Measurements from ENCODE around the gene PDE1A. TPM values are rescaled to one million over a fixed set of nuclear protein-coding genes. Genes with fewer than 3 reads are reported as not detected.

PDE1A gene
- polyA plus RNA-seq, 2 of the 4 experiments (the other 2 are of a cell fraction), result 0.28 to 3.2 TPM

DNA sequence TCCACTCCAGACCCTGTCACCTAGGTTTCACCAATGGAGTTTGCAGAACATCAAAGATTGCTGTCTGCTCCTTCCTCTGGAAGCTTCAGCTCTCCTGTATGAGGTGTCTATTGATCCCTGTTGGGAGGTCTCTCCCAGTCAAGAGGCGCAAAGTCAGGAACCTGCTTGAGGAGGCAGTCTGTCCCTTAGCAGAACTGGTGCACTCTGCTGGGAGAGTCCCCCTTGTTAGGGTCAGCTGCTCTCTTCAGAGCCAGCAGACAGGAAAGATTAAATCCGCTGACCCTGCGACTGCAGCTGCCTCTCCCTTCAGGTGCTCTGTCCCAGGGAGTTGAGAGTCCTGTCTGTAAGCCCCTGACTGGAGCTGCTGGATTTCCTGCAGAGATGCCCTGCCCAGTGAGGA, 245.5 kb downstream of the PDE1A start:
- ChIA-PET POLR2A (no interaction called here), CTCF (interaction anchor here (0.9 kb wide), 1 partner anchor 466 kb away, joined by 3 read pairs; no protein-coding TSS in a partner anchor)
- no peak for ATAC-seq
- H3K4me1 ChIP-seq, result no peaks in the 10 kb centered on the region
- no peak overlapping the region for H3K4me3 ChIP-seq
- TF ChIP-seq, protein P1, sequence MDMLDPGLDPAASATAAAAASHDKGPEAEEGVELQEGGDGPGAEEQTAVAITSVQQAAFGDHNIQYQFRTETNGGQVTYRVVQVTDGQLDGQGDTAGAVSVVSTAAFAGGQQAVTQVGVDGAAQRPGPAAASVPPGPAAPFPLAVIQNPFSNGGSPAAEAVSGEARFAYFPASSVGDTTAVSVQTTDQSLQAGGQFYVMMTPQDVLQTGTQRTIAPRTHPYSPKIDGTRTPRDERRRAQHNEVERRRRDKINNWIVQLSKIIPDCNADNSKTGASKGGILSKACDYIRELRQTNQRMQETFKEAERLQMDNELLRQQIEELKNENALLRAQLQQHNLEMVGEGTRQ (IDR thresholded peaks at IDR 0.05), result no peak
- TF ChIP-seq, protein P2, sequence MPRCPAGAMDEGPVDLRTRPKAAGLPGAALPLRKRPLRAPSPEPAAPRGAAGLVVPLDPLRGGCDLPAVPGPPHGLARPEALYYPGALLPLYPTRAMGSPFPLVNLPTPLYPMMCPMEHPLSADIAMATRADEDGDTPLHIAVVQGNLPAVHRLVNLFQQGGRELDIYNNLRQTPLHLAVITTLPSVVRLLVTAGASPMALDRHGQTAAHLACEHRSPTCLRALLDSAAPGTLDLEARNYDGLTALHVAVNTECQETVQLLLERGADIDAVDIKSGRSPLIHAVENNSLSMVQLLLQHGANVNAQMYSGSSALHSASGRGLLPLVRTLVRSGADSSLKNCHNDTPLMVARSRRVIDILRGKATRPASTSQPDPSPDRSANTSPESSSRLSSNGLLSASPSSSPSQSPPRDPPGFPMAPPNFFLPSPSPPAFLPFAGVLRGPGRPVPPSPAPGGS (IDR thresholded peaks at IDR 0.05), result no peak
- TF ChIP-seq NFE2L2 (conservative IDR thresholded peaks at IDR 0.05; ENCODE audit: low read length) (no peak), EP300 (IDR thresholded peaks at IDR 0.05) (no peak), CEBPB (IDR thresholded peaks at IDR 0.05) (no peak)
- FAIRE-seq, result no peak
- H3K27ac ChIP-seq, result no peak overlapping the region
- no peak for DNase-seq (ENCODE audit: low read depth in 1 of 2, low spot score in 1 of 2)
- no peak overlapping the region for H3K4me2 ChIP-seq
- peaks cover 7% of the 10 kb centered on the region; the same call in 2 of the 3 replicates for H3K9me3 ChIP-seq
- WGBS (ENCODE audit: missing lambda C conversion rate), result 27% methylated on average over 3 of the region's 3 CpGs

DNA sequence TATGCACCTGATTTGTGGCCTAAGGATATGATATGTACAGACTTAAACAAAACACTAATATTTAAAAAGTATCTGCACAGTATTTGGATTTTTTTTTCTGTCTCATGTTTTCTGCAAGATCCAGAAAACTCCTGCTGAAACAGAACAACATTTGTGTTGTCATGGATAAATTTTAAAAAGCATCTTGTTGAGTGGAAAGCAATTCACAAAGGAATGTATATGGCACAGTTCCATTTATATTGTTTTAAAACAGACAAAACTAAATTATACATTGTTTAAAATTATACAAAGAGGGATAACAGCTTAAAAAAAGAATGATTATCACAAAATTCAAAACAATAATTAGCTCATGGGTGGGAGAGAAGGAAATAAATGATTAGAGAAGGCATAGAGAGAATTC, 247.7 kb downstream of the PDE1A start:
- Histone ChIP-seq H3K27ac (no peak overlapping the region), H3K9me3 (peaks cover 7% of the 10 kb centered on the region; the same call in 2 of the 3 replicates), H3K4me3 (no peak overlapping the region), H3K4me1 (no peaks in the 10 kb centered on the region), H3K4me2 (no peak overlapping the region)
- no peak for FAIRE-seq
- TF ChIP-seq GATA3 (IDR thresholded peaks at IDR 0.05; ENCODE audit: borderline replicate concordance) (no peak), RFX5 (IDR thresholded peaks at IDR 0.05) (no peak), MAZ (IDR thresholded peaks at IDR 0.05; ENCODE audit: borderline replicate concordance, low read depth, low read length) (no peak), HDAC2 (IDR thresholded peaks at IDR 0.05) (no peak), RNF2 (IDR thresholded peaks at IDR 0.05; ENCODE audit: borderline replicate concordance, low read depth) (no peak), NR3C1 (IDR thresholded peaks at IDR 0.05) (no peak), POLR2AphosphoS2 (conservative IDR thresholded peaks at IDR 0.05; ENCODE audit: low read length) (no peak), MYC (IDR thresholded peaks at IDR 0.05; ENCODE audit: borderline replicate concordance, low read length) (no peak), RCOR1 (IDR thresholded peaks at IDR 0.05; ENCODE audit: low read depth, low read length) (no peak), HOXB5 (CRISPR knock-in tag; IDR thresholded peaks at IDR 0.05) (no peak), FOXS1 (CRISPR knock-in tag; IDR thresholded peaks at IDR 0.05) (no peak), KDM1A (IDR thresholded peaks at IDR 0.05; ENCODE audit: low read depth) (no peak), RARB (CRISPR knock-in tag; IDR thresholded peaks at IDR 0.05) (no peak), MAFK (IDR thresholded peaks at IDR 0.05; ENCODE audit: partially characterized antibody) (no peak), CBX2 (IDR thresholded peaks at IDR 0.05; ENCODE audit: borderline replicate concordance, low read depth) (no peak), HOXA7 (CRISPR knock-in tag; IDR thresholded peaks at IDR 0.05) (no peak)
- TF ChIP-seq, protein P3, sequence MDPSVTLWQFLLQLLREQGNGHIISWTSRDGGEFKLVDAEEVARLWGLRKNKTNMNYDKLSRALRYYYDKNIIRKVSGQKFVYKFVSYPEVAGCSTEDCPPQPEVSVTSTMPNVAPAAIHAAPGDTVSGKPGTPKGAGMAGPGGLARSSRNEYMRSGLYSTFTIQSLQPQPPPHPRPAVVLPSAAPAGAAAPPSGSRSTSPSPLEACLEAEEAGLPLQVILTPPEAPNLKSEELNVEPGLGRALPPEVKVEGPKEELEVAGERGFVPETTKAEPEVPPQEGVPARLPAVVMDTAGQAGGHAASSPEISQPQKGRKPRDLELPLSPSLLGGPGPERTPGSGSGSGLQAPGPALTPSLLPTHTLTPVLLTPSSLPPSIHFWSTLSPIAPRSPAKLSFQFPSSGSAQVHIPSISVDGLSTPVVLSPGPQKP (IDR thresholded peaks at IDR 0.05; ENCODE audit: low read depth, low read length), result no peak
- TF ChIP-seq, protein P4, sequence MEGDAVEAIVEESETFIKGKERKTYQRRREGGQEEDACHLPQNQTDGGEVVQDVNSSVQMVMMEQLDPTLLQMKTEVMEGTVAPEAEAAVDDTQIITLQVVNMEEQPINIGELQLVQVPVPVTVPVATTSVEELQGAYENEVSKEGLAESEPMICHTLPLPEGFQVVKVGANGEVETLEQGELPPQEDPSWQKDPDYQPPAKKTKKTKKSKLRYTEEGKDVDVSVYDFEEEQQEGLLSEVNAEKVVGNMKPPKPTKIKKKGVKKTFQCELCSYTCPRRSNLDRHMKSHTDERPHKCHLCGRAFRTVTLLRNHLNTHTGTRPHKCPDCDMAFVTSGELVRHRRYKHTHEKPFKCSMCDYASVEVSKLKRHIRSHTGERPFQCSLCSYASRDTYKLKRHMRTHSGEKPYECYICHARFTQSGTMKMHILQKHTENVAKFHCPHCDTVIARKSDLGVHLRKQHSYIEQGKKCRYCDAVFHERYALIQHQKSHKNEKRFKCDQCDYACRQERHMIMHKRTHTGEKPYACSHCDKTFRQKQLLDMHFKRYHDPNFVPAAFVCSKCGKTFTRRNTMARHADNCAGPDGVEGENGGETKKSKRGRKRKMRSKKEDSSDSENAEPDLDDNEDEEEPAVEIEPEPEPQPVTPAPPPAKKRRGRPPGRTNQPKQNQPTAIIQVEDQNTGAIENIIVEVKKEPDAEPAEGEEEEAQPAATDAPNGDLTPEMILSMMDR (IDR thresholded peaks at IDR 0.05), result no peak
- TF ChIP-seq, protein P5, sequence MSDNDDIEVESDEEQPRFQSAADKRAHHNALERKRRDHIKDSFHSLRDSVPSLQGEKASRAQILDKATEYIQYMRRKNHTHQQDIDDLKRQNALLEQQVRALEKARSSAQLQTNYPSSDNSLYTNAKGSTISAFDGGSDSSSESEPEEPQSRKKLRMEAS (IDR thresholded peaks at IDR 0.05), result no peak
- TF ChIP-seq, protein P6, sequence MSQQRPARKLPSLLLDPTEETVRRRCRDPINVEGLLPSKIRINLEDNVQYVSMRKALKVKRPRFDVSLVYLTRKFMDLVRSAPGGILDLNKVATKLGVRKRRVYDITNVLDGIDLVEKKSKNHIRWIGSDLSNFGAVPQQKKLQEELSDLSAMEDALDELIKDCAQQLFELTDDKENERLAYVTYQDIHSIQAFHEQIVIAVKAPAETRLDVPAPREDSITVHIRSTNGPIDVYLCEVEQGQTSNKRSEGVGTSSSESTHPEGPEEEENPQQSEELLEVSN (IDR thresholded peaks at IDR 0.05; ENCODE audit: borderline replicate concordance, low read depth), result no peak
- DNase-seq (ENCODE audit: low read depth in 1 of 2, low spot score in 1 of 2), result no peak
- POLR2A ChIA-PET, result no interaction called here
- CTCF ChIA-PET, result interaction anchor here (0.9 to 1.7 kb wide), 2 partner anchors 12 to 470 kb away, joined by 3 to 8 read pairs; no protein-coding TSS in a partner anchor
- ATAC-seq, result no peak

All from A549 (cell line).